OCI-LY7 (cell line): Measurements from ENCODE around the gene DDX55. TPM values are rescaled to one million over a fixed set of nuclear protein-coding genes. Genes with fewer than 3 reads are reported as not detected.
A peak's percentile ranks its signal among the peaks of the same experiment; 100 is the strongest.

Experiments
- BruUV-seq: library from RNA; stranded (reverse); fragments of 400-500 nt; replicated peaks from 2 replicates; lab custom pipeline; 2021; lab: Mats Ljungman, UMichigan
- CTCF ChIA-PET: fragments of 300-600 bp; sonication (Branson Sonifier 250); formaldehyde crosslinking; loops from one replicate; lab custom pipeline; 2022; ENCODE audit warnings: antibody characterized with exemption; ENCODE audit not compliant: unreplicated experiment; lab: Charles Lee
- POLR2A ChIA-PET: fragments of 300-600 bp; sonication (Branson Sonifier 250); formaldehyde crosslinking; loops from one replicate; lab custom pipeline; 2022; ENCODE audit warnings: antibody characterized with exemption; lab: Charles Lee
- DNase-seq: peaks from one replicate; pipeline ENCODE4 v3.0.0-alpha.2; 2015; ENCODE audit warnings: low spot score
- H2AFZ ChIP-seq: fragments of 200-600 bp; sonication (generic), shearing (Covaris generic); 2 replicates; pipeline ENCODE4 v1.6.1; 2014; ENCODE audit warnings: mild to moderate bottlenecking, antibody characterized with exemption, low read length, moderate library complexity
- H3K27ac ChIP-seq: fragments of 200-600 bp; sonication (generic); 2 replicates; pipeline ENCODE4 v1.5.1; 2014; ENCODE audit warnings: mixed run types, low read depth, mild to moderate bottlenecking, moderate library complexity, low read length, inconsistent platforms; ENCODE audit not compliant: poor library complexity, severe bottlenecking
- H3K36me3 ChIP-seq: fragments of 200-600 bp; sonication (generic); 2 replicates; pipeline ENCODE4 v1.6.1; 2014; ENCODE audit warnings: mild to moderate bottlenecking, antibody characterized with exemption, low read length, moderate library complexity, mixed read lengths; ENCODE audit not compliant: insufficient read depth
- H3K4me1 ChIP-seq: fragments of 200-600 bp; sonication (generic); 2 replicates; pipeline ENCODE4 v1.5.1; 2014; ENCODE audit warnings: mild to moderate bottlenecking, low read length; ENCODE audit not compliant: insufficient read depth, poor library complexity, severe bottlenecking
- H3K4me2 ChIP-seq: fragments of 200-600 bp; sonication (generic); 2 replicates; pipeline ENCODE4 v1.6.1; 2014; ENCODE audit warnings: mild to moderate bottlenecking, low read length
- H3K4me3 ChIP-seq: fragments of 200-600 bp; sonication (generic); 2 replicates; pipeline ENCODE4 v1.5.1; 2014; ENCODE audit warnings: mild to moderate bottlenecking, low read depth, low read length; ENCODE audit not compliant: poor library complexity, severe bottlenecking
- H3K79me2 ChIP-seq: fragments of 200-600 bp; sonication (generic); 2 replicates; pipeline ENCODE4 v1.6.1; 2016; ENCODE audit warnings: low read depth, mild to moderate bottlenecking, low read length, moderate library complexity, mixed read lengths; ENCODE audit not compliant: insufficient read depth
- H3K9me2 ChIP-seq: fragments of 200-600 bp; sonication (generic); 2 replicates; pipeline ENCODE4 v1.6.1; 2016; ENCODE audit warnings: mild to moderate bottlenecking, low read length, mixed read lengths; ENCODE audit not compliant: insufficient read depth
- H3K9me3 ChIP-seq: fragments of 200-600 bp; sonication (generic); 2 replicates; pipeline ENCODE4 v1.6.1; 2014; ENCODE audit warnings: mild to moderate bottlenecking, mixed run types, low read length, mixed read lengths
- H4K20me1 ChIP-seq: fragments of 200-600 bp; sonication (generic); 2 replicates; pipeline ENCODE4 v1.6.1; 2014; ENCODE audit warnings: mild to moderate bottlenecking, antibody characterized with exemption, low read length, moderate library complexity, mixed read lengths; ENCODE audit not compliant: insufficient read depth
- EZH2phosphoT487 ChIP-seq: fragments of 200-600 bp; sonication (generic); IDR thresholded peaks from 2 replicates; pipeline ENCODE4 v1.6.1; 2018; ENCODE audit warnings: low read depth, borderline replicate concordance, mild to moderate bottlenecking, mixed run types, antibody characterized with exemption, low read length, moderate library complexity, mixed read lengths
- intact Hi-C: fragments of 100-400 bp; cut with micrococcal nuclease; formaldehyde crosslinking; loops from one replicate; pipeline ENCODE4 v1.10.0; 2022; ENCODE audit not compliant: unreplicated experiment
- total RNA-seq, 2 experiments: library from RNA; depleted of rRNA in 1 of 2; stranded (reverse); fragments of >200 nt in 1 of 2; shearing (Covaris generic) in 1 of 2; gene quantifications; 2 replicates each; pipeline ENCODE4 v1.2.3, GENCODE V29; 2014 to 2022
- TF ChIP-seq, protein P1 (sequence below): fragments of 200-600 bp; sonication (generic); conservative IDR thresholded peaks from 2 replicates; pipeline ENCODE4 v1.5.1; 2014; ENCODE audit warnings: mild to moderate bottlenecking, antibody characterized with exemption, low read length, moderate library complexity, mixed read lengths

The DDX55 gene
- total RNA-seq, 2 experiments from 2014 or later = 48.7 to 56.6 TPM

GRCh38 chr12:123655420-123655819 is 53.5 kb downstream of the DDX55 start:
- peaks cover 18% of the 10 kb centered on the region for H3K4me1 ChIP-seq
- H2AFZ ChIP-seq = 0 out of 2 replicates have a peak overlapping the region, but pooled peaks have one; percentile 3
- H3K9me2 ChIP-seq = no peaks in the 10 kb centered on the region
- DNase-seq = peak; percentile 34
- BruUV-seq = no TSS peak
- POLR2A ChIA-PET = interaction anchor here (0.9 kb wide), 1 partner anchor 21 kb away, joined by 3 read pairs; no protein-coding TSS in a partner anchor
- peak overlapping the region; percentile 0 for H3K27ac ChIP-seq
- intact Hi-C loops = no loop called here
- peaks cover 92% of the 10 kb centered on the region for H3K36me3 ChIP-seq
- no peaks in the 10 kb centered on the region for H3K79me2 ChIP-seq
- H3K9me3 ChIP-seq = no peaks in the 10 kb centered on the region
- no peaks in the 10 kb centered on the region for H4K20me1 ChIP-seq
- peak overlapping the region; percentile 52 for H3K4me2 ChIP-seq
- CTCF ChIA-PET = no interaction called here
- no peak overlapping the region for H3K4me3 ChIP-seq
- TF ChIP-seq, protein P1, sequence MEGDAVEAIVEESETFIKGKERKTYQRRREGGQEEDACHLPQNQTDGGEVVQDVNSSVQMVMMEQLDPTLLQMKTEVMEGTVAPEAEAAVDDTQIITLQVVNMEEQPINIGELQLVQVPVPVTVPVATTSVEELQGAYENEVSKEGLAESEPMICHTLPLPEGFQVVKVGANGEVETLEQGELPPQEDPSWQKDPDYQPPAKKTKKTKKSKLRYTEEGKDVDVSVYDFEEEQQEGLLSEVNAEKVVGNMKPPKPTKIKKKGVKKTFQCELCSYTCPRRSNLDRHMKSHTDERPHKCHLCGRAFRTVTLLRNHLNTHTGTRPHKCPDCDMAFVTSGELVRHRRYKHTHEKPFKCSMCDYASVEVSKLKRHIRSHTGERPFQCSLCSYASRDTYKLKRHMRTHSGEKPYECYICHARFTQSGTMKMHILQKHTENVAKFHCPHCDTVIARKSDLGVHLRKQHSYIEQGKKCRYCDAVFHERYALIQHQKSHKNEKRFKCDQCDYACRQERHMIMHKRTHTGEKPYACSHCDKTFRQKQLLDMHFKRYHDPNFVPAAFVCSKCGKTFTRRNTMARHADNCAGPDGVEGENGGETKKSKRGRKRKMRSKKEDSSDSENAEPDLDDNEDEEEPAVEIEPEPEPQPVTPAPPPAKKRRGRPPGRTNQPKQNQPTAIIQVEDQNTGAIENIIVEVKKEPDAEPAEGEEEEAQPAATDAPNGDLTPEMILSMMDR = no peak
- no peak for TF ChIP-seq EZH2phosphoT487

GRCh38 chr12:123656392-123656791 is 54.5 kb downstream of the DDX55 start:
- H3K4me1 ChIP-seq = peaks cover 18% of the 10 kb centered on the region
- DNase-seq = no peak
- no peak overlapping the region for H2AFZ ChIP-seq
- H3K36me3 ChIP-seq = peaks cover 90% of the 10 kb centered on the region
- H3K27ac ChIP-seq = no peak overlapping the region
- no peak for TF ChIP-seq EZH2phosphoT487
- TF ChIP-seq, protein P1 = no peak
- no peaks in the 10 kb centered on the region for H3K9me2 ChIP-seq
- intact Hi-C loops = no loop called here
- no peaks in the 10 kb centered on the region for H3K9me3 ChIP-seq
- no peak overlapping the region for H3K4me3 ChIP-seq
- ChIA-PET POLR2A (interaction anchor here (0.6 kb wide), 1 partner anchor 1646 kb away, joined by 3 read pairs; no protein-coding TSS in a partner anchor), CTCF (no interaction called here)
- no TSS peak for BruUV-seq
- no peaks in the 10 kb centered on the region for H4K20me1 ChIP-seq
- no peak overlapping the region for H3K4me2 ChIP-seq
- H3K79me2 ChIP-seq = no peaks in the 10 kb centered on the region

GRCh38 chr12:123657211-123657610 is 55.3 kb downstream of the DDX55 start:
- no peaks in the 10 kb centered on the region for H4K20me1 ChIP-seq
- BruUV-seq = no TSS peak
- DNase-seq = no peak
- H3K36me3 ChIP-seq = peaks cover 86% of the 10 kb centered on the region
- H3K4me2 ChIP-seq = no peak overlapping the region
- H3K27ac ChIP-seq = no peak overlapping the region
- H3K4me3 ChIP-seq = no peak overlapping the region
- H3K79me2 ChIP-seq = no peaks in the 10 kb centered on the region
- no peaks in the 10 kb centered on the region for H3K9me2 ChIP-seq
- intact Hi-C loops = no loop called here
- TF ChIP-seq, protein P1 = no peak
- no peak for TF ChIP-seq EZH2phosphoT487
- ChIA-PET CTCF (no interaction called here), POLR2A (interaction anchor here (0.5 kb wide), 2 partner anchors 17 to 48 kb away, joined by 3 read pairs; no protein-coding TSS in a partner anchor)
- no peak overlapping the region for H2AFZ ChIP-seq
- H3K9me3 ChIP-seq = no peaks in the 10 kb centered on the region
- H3K4me1 ChIP-seq = peaks cover 18% of the 10 kb centered on the region
